IMR-90 (cell line): Measurements from ENCODE around the gene PSD2. TPM values are rescaled to one million over a fixed set of nuclear protein-coding genes. Genes with fewer than 3 reads are reported as not detected.

ENCODE experiments used
- ATAC-seq: fragments of 200-7000 bp; cut with Tn5 transposase; 2 replicates; pipeline ENCODE4 v1.9.1; 2020; ENCODE audit warnings: low read depth, mild to moderate bottlenecking, moderate library complexity
- BruUV-seq: library from RNA; stranded (reverse); fragments of 400-500 nt; replicated peaks from 2 replicates; lab custom pipeline; 2021; lab: Mats Ljungman, UMichigan
- CTCF ChIA-PET: fragments of 300-600 bp; formaldehyde crosslinking; extraction: SDS; loops from one replicate; lab custom pipeline; 2021; ENCODE audit warnings: antibody characterized with exemption; lab: Yijun Ruan, JAX
- POLR2A ChIA-PET: fragments of 300-600 bp; sonication (Branson Sonifier 250); formaldehyde crosslinking; loops from one replicate; lab custom pipeline; 2022; ENCODE audit warnings: antibody characterized with exemption; ENCODE audit not compliant: unreplicated experiment; lab: Charles Lee
- DNase-seq: peaks from one replicate; pipeline ENCODE4 v3.0.0; 2013
- H2AFZ ChIP-seq: replicated peaks from 2 replicates; pipeline ENCODE3; 2013; ENCODE audit warnings: low read length, mild to moderate bottlenecking; ENCODE audit not compliant: poor library complexity
- H2AK5ac ChIP-seq: 2 replicates; pipeline ENCODE4 v1.6.1; 2013; ENCODE audit warnings: low read depth, low read length, inconsistent platforms
- H2AK9ac ChIP-seq: replicated peaks from 2 replicates; pipeline ENCODE3; 2013; ENCODE audit warnings: mild to moderate bottlenecking, low read depth, low read length, moderate library complexity; ENCODE audit not compliant: poor library complexity
- H2BK120ac ChIP-seq: 2 replicates; pipeline ENCODE4 v1.6.1; 2013; ENCODE audit warnings: low read depth, low read length, inconsistent platforms
- H2BK15ac ChIP-seq: 3 replicates; pipeline ENCODE4 v1.6.1; 2013; ENCODE audit warnings: low read depth, low read length, inconsistent platforms
- H2BK20ac ChIP-seq: 2 replicates; pipeline ENCODE4 v1.6.1; 2013; ENCODE audit warnings: low read depth, mild to moderate bottlenecking, inconsistent platforms, low read length, moderate library complexity
- H2BK5ac ChIP-seq: 2 replicates; pipeline ENCODE4 v1.6.1; 2013; ENCODE audit warnings: mild to moderate bottlenecking, low read depth, low read length, inconsistent platforms; ENCODE audit not compliant: poor library complexity, severe bottlenecking
- H3K14ac ChIP-seq: replicated peaks from 2 replicates; pipeline ENCODE4 v1.6.1; 2013; ENCODE audit warnings: low read depth, low read length, inconsistent platforms
- H3K18ac ChIP-seq: 2 replicates; pipeline ENCODE4 v1.6.1; 2013; ENCODE audit warnings: low read depth, low read length, control low read depth
- H3K23ac ChIP-seq: 2 replicates; pipeline ENCODE4 v1.6.1; 2013; ENCODE audit warnings: low read depth, low read length, inconsistent platforms
- H3K27ac ChIP-seq: 2 replicates; pipeline ENCODE4 v1.5.1; 2013; ENCODE audit warnings: mild to moderate bottlenecking, control low read depth, low read length; ENCODE audit not compliant: insufficient read depth
- H3K27me3 ChIP-seq: 2 replicates; pipeline ENCODE4 v1.6.1; 2013; ENCODE audit warnings: low read length; ENCODE audit not compliant: control insufficient read depth, insufficient read depth
- H3K36me3 ChIP-seq: 2 replicates; pipeline ENCODE4 v1.6.1; 2013; ENCODE audit warnings: low read length, mixed read lengths; ENCODE audit not compliant: control insufficient read depth, insufficient read depth
- H3K4ac ChIP-seq: 2 replicates; pipeline ENCODE4 v1.6.1; 2013; ENCODE audit warnings: low read depth, low read length, inconsistent platforms
- H3K4me1 ChIP-seq: 2 replicates; pipeline ENCODE4 v1.6.1; 2013; ENCODE audit warnings: low read length, mixed read lengths; ENCODE audit not compliant: control insufficient read depth, insufficient read depth
- H3K4me2 ChIP-seq: 2 replicates; pipeline ENCODE4 v1.6.1; 2013; ENCODE audit warnings: low read depth, mild to moderate bottlenecking, control low read depth, low read length, moderate library complexity
- H3K4me3 ChIP-seq: 2 replicates; pipeline ENCODE4 v1.5.1; 2013; ENCODE audit warnings: low read depth, mild to moderate bottlenecking, control low read depth, low read length, moderate library complexity; ENCODE audit not compliant: insufficient read depth
- H3K56ac ChIP-seq: 2 replicates; pipeline ENCODE4 v1.6.1; 2013; ENCODE audit warnings: low read length, inconsistent platforms; ENCODE audit not compliant: insufficient read depth; ENCODE audit errors: extremely low read depth
- H3K79me1 ChIP-seq, 2 experiments: 2 replicates each; pipeline ENCODE4 v1.6.1; 2013; ENCODE audit warnings: low read length in 2 of 2, inconsistent platforms in 1 of 2, low read depth in 1 of 2
- H3K9ac ChIP-seq: 2 replicates; pipeline ENCODE4 v1.6.1; 2013; ENCODE audit warnings: low read depth, low read length, control low read depth
- H3K9me1 ChIP-seq: 2 replicates; pipeline ENCODE4 v1.6.1; 2013; ENCODE audit warnings: low read length, inconsistent platforms; ENCODE audit not compliant: insufficient read depth
- H3K9me3 ChIP-seq: 2 replicates; pipeline ENCODE4 v1.6.1; 2013; ENCODE audit warnings: low read length; ENCODE audit not compliant: control insufficient read depth, insufficient read depth
- H4K20me1 ChIP-seq: 2 replicates; pipeline ENCODE4 v1.6.1; 2013; ENCODE audit warnings: low read length, inconsistent platforms; ENCODE audit not compliant: insufficient read depth
- H4K5ac ChIP-seq: 2 replicates; pipeline ENCODE4 v1.6.1; 2013; ENCODE audit warnings: mild to moderate bottlenecking, low read depth, low read length, control low read depth
- H4K8ac ChIP-seq, 2 experiments: 2 replicates each; pipeline ENCODE4 v1.6.1; 2013; ENCODE audit warnings: low read depth in 2 of 2, low read length in 2 of 2, control low read depth in 1 of 2, inconsistent platforms in 1 of 2
- H4K91ac ChIP-seq: 2 replicates; pipeline ENCODE4 v1.6.1; 2013; ENCODE audit warnings: low read depth, low read length, inconsistent platforms; ENCODE audit not compliant: insufficient read depth
- BHLHE40 ChIP-seq: fragments of 150-350 bp; IDR thresholded peaks from 2 replicates; pipeline ENCODE4 v1.6.1; 2016; ENCODE audit warnings: mild to moderate bottlenecking, low read depth, low read length
- CEBPB ChIP-seq: IDR thresholded peaks from 2 replicates; pipeline ENCODE4 v1.6.1; 2012; ENCODE audit warnings: low read depth, low read length, improper control_type of control experiment
- CHD1 ChIP-seq: IDR thresholded peaks from 2 replicates; pipeline ENCODE4 v1.6.1; 2012; ENCODE audit warnings: low read depth, low read length, improper control_type of control experiment
- CTCF ChIP-seq: conservative IDR thresholded peaks from 2 replicates; pipeline ENCODE4 v1.5.1; 2012; ENCODE audit warnings: mild to moderate bottlenecking, low read depth, low read length, improper control_type of control experiment
- ELK1 ChIP-seq: fragments of 150-350 bp; IDR thresholded peaks from 2 replicates; pipeline ENCODE4 v1.6.1; 2016; ENCODE audit warnings: low read depth, mild to moderate bottlenecking, low read length, moderate library complexity, borderline replicate concordance
- FOS ChIP-seq: fragments of 150-350 bp; IDR thresholded peaks from 2 replicates; pipeline ENCODE4 v1.6.1; 2016; ENCODE audit warnings: low read depth, low read length
- MAFK ChIP-seq: IDR thresholded peaks from 2 replicates; pipeline ENCODE4 v1.6.1; 2012; ENCODE audit warnings: low read depth, low read length, improper control_type of control experiment
- MAZ ChIP-seq: IDR thresholded peaks from 2 replicates; pipeline ENCODE4 v1.6.1; 2012; ENCODE audit warnings: low read depth, mild to moderate bottlenecking, low read length, improper control_type of control experiment, moderate library complexity, borderline replicate concordance
- MXI1 ChIP-seq: IDR thresholded peaks from 2 replicates; pipeline ENCODE4 v1.6.1; 2012; ENCODE audit warnings: low read depth, mild to moderate bottlenecking, low read length, moderate library complexity, borderline replicate concordance
- NFE2L2 ChIP-seq: fragments of 150-350 bp; IDR thresholded peaks from 2 replicates; pipeline ENCODE4 v1.6.1; 2016; ENCODE audit warnings: low read depth, mild to moderate bottlenecking, low read length
- POLR2A ChIP-seq: IDR thresholded peaks from 2 replicates; pipeline ENCODE4 v1.6.1; 2012; ENCODE audit warnings: mild to moderate bottlenecking, low read depth, low read length
- RAD21 ChIP-seq: IDR thresholded peaks from 2 replicates; pipeline ENCODE4 v1.6.1; 2012; ENCODE audit warnings: low read length, improper control_type of control experiment
- RCOR1 ChIP-seq: IDR thresholded peaks from 2 replicates; pipeline ENCODE4 v1.6.1; 2012; ENCODE audit warnings: mild to moderate bottlenecking, low read length, improper control_type of control experiment; ENCODE audit not compliant: insufficient replicate concordance
- RFX5 ChIP-seq: IDR thresholded peaks from 2 replicates; pipeline ENCODE4 v1.8.0; 2012; ENCODE audit warnings: low read depth, mild to moderate bottlenecking, low read length, moderate library complexity
- SMC3 ChIP-seq: fragments of 150-350 bp; IDR thresholded peaks from 2 replicates; pipeline ENCODE4 v1.6.1; 2016; ENCODE audit warnings: low read depth, mild to moderate bottlenecking, antibody characterized with exemption, low read length, moderate library complexity
- USF2 ChIP-seq: fragments of 150-350 bp; IDR thresholded peaks from 2 replicates; pipeline ENCODE4 v1.6.1; 2017; ENCODE audit warnings: mild to moderate bottlenecking, antibody characterized with exemption, low read length, low read depth
- WGBS, 2 experiments: methylation state at CpG; one replicate each; pipeline versions ENCODE4 v1.1.5 to v1.1.7; 2013; ENCODE audit warnings: missing lambda C conversion rate in 2 of 2; ENCODE audit not compliant: insufficient read length in 1 of 2; ENCODE audit errors: extremely low coverage in 2 of 2; 5-methylcytosine and 5-hydroxymethylcytosine counted together
- dilution Hi-C: fragments of 300-500 bp; cut with HindIII; formaldehyde crosslinking; loops from one replicate; pipeline ENCODE4 v1.14.3; 2018; ENCODE audit warnings: low sequenced_read_pairs; ENCODE audit not compliant: unreplicated experiment
- in situ Hi-C: fragments of 300-500 bp; cut with MboI; formaldehyde crosslinking; loops from 3 replicates; pipeline ENCODE4 v1.14.3; 2019; ENCODE audit warnings: low sequenced_read_pairs, inconsistent platforms, mixed read lengths
- intact Hi-C: fragments of 100-400 bp; cut with micrococcal nuclease; formaldehyde crosslinking; loops from 2 replicates; pipeline ENCODE4 v1.10.0; 2022
- polyA plus RNA-seq, 3 experiments: library from polyadenylated mRNA; depleted of rRNA; stranded (reverse); fragments of >200 nt; gene quantifications; 2 replicates each; pipeline ENCODE4 v1.2.3, GENCODE V29; 2012; ENCODE audit warnings: low replicate concordance in 1 of 3
- total RNA-seq: library from RNA; depleted of rRNA; stranded (reverse); fragments of >200 nt; gene quantifications from 2 replicates; pipeline ENCODE4 v1.2.3, GENCODE V29; 2012

PSD2 gene
- total and polyA plus RNA-seq, 2 of the 4 experiments (the other 2 are of a cell fraction) = 0.05 TPM; not detected in 1

- Histone ChIP-seq H3K27me3 (peaks cover 39% of the 10 kb centered on the region), H2BK120ac (no peak overlapping the region), H3K18ac (no peak overlapping the region), H2AFZ (no peak overlapping the region), H3K79me1 (no peaks in the 10 kb centered on the region), H4K20me1 (no peaks in the 10 kb centered on the region; the same call in 1 of the 2 replicates), H2BK5ac (no peak overlapping the region), H3K23ac (no peak overlapping the region), H3K56ac (no peak overlapping the region), H3K9me3 (no peaks in the 10 kb centered on the region), H3K4me1 (no peaks in the 10 kb centered on the region), H3K4me2 (no peak overlapping the region), H2BK20ac (no peak overlapping the region), H2AK5ac (no peak overlapping the region), H2BK15ac (no peak overlapping the region), H2AK9ac (no peak overlapping the region), H4K8ac (no peak overlapping the region), H3K14ac (no peak overlapping the region), H3K36me3 (no peaks in the 10 kb centered on the region), H4K5ac (no peak overlapping the region), H3K4me3 (no peak overlapping the region), H3K9ac (no peak overlapping the region), H4K91ac (no peak overlapping the region), H3K4ac (no peak overlapping the region), H3K27ac (no peak overlapping the region), H3K9me1 (no peaks in the 10 kb centered on the region)
- DNase-seq (no peak), ATAC-seq (no peak)
- no peak for TF ChIP-seq RAD21
- TF ChIP-seq FOS = no peak
- no peak for TF ChIP-seq BHLHE40
- no peak for TF ChIP-seq CTCF
- no peak for TF ChIP-seq USF2
- TF ChIP-seq NFE2L2 = no peak
- TF ChIP-seq POLR2A = no peak
- no peak for TF ChIP-seq SMC3
- TF ChIP-seq CEBPB = no peak
- TF ChIP-seq MXI1 = no peak
- no peak for TF ChIP-seq CHD1
- no peak for TF ChIP-seq MAFK
- no peak for TF ChIP-seq MAZ
- TF ChIP-seq RFX5 = no peak
- no peak for TF ChIP-seq ELK1
- TF ChIP-seq RCOR1 = no peak
- intact Hi-C loops (no loop called here), in situ Hi-C loops (no loop called here), dilution Hi-C loops (no loop called here)
- 49% methylated on average over 5 of the region's 7 CpGs; no CpG with 5 or more reads in 1 of the 2 experiments for WGBS, 2 experiments
- no TSS peak for BruUV-seq
- POLR2A ChIA-PET = no interaction called here
- CTCF ChIA-PET = no interaction called here
Measured at GRCh38 chr5:139825690-139826089, 30.1 kb downstream of the PSD2 start.
